ENCODE results near the gene MARCHF4.

DNA sequence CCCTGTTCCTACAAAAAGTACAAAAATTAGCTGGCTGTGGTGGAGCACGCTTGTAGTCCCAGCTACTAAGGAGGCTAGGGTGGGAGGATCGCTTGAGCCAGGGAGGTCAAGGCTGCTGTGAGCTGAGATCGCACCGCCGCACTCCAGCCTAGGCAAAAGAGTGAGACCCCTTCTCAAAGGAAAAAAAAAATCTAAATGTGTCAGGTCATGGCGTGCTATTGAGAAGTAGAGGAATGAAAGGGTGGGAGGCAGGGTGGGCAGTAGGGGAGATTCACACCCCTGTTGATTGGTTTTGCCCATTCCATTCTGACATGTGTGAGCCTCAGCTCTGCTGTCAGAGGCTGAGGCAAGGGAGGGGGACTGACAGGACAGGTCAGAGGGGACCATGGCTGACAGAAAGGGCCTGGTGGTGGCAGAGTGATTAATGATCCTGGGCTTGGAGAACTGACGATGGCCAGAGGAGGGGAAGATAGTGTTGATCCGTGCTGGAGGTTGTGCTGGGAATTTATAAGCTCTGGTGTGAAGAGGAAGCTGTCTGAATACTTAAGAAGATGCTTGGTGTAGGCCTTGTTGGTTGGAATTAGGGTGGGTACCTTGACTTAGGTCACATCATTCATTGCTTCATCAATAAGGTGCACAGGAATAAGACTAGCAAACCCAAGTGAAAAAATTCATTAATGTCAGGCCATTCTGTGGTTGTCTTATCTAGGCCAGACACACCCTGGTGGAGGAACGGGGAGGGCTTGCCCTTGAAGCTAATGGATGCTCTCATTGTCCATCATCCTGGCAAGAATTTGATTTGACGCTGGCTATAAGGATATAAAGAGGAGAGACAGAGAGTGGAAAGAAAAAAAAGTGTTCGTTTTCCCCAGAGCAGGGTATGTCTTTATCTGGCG, 20.9 kb upstream of the MARCHF4 start:
- TF ChIP-seq, protein P1, sequence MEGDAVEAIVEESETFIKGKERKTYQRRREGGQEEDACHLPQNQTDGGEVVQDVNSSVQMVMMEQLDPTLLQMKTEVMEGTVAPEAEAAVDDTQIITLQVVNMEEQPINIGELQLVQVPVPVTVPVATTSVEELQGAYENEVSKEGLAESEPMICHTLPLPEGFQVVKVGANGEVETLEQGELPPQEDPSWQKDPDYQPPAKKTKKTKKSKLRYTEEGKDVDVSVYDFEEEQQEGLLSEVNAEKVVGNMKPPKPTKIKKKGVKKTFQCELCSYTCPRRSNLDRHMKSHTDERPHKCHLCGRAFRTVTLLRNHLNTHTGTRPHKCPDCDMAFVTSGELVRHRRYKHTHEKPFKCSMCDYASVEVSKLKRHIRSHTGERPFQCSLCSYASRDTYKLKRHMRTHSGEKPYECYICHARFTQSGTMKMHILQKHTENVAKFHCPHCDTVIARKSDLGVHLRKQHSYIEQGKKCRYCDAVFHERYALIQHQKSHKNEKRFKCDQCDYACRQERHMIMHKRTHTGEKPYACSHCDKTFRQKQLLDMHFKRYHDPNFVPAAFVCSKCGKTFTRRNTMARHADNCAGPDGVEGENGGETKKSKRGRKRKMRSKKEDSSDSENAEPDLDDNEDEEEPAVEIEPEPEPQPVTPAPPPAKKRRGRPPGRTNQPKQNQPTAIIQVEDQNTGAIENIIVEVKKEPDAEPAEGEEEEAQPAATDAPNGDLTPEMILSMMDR (optimal IDR thresholded peaks at IDR 0.05 in 1 of 3, IDR thresholded peaks at IDR 0.05 in 1 of 3, conservative IDR thresholded peaks at IDR 0.05 in 1 of 3; ENCODE audit: extremely low read depth in 1 of 3, insufficient read depth in 2 of 3, low read length in 3 of 3), result no peak
- TF ChIP-seq EZH2 (IDR thresholded peaks at IDR 0.05; ENCODE audit: low read length), result no peak
